ENCODE results near the gene VWA7.

VWA7 gene

DNA sequence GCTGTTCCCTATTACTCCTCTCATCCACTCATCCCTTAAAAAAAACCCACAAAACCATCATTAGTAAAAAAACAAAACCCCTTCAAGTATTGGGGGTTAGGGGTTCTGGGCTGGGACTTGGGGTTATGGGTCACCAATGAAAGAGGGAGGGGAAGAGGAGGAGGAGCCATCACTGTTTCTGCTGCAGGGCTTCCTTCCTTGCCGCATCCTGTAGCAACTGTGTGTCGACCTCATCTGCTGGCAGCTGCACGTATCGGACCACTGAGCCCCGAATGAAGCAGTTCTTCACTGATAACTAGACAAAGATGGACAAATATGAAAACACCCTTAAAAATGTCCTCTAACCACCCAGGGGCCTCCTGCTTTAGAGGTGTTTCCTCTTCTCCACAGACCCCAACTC is 20.5 kb upstream of the VWA7 start:
- TF ChIP-seq RARB (CRISPR knock-in tag; IDR thresholded peaks at IDR 0.05) (no peak), GLIS3 (CRISPR knock-in tag; IDR thresholded peaks at IDR 0.05) (no peak), ZFP30 (CRISPR knock-in tag; IDR thresholded peaks at IDR 0.05) (no peak)
- TF ChIP-seq, protein P1, sequence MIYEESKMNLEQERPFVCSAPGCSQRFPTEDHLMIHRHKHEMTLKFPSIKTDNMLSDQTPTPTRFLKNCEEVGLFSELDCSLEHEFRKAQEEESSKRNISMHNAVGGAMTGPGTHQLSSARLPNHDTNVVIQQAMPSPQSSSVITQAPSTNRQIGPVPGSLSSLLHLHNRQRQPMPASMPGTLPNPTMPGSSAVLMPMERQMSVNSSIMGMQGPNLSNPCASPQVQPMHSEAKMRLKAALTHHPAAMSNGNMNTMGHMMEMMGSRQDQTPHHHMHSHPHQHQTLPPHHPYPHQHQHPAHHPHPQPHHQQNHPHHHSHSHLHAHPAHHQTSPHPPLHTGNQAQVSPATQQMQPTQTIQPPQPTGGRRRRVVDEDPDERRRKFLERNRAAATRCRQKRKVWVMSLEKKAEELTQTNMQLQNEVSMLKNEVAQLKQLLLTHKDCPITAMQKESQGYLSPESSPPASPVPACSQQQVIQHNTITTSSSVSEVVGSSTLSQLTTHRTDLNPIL (CRISPR knock-in tag; IDR thresholded peaks at IDR 0.05; ENCODE audit: low read depth), result no peak
- ATAC-seq, result no peak

- ATAC-seq, result no peak
- no peak for TF ChIP-seq OSR1 (CRISPR knock-in tag; IDR thresholded peaks at IDR 0.05)
- no peak for TF ChIP-seq GLIS3 (CRISPR knock-in tag; IDR thresholded peaks at IDR 0.05)
- TF ChIP-seq ISL1 (CRISPR knock-in tag; IDR thresholded peaks at IDR 0.05), result no peak
- TF ChIP-seq ZFP30 (CRISPR knock-in tag; IDR thresholded peaks at IDR 0.05), result no peak
- TF ChIP-seq, protein P2, sequence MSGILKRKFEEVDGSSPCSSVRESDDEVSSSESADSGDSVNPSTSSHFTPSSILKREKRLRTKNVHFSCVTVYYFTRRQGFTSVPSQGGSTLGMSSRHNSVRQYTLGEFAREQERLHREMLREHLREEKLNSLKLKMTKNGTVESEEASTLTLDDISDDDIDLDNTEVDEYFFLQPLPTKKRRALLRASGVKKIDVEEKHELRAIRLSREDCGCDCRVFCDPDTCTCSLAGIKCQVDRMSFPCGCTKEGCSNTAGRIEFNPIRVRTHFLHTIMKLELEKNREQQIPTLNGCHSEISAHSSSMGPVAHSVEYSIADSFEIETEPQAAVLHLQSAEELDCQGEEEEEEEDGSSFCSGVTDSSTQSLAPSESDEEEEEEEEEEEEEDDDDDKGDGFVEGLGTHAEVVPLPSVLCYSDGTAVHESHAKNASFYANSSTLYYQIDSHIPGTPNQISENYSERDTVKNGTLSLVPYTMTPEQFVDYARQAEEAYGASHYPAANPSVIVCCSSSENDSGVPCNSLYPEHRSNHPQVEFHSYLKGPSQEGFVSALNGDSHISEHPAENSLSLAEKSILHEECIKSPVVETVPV (CRISPR knock-in tag; IDR thresholded peaks at IDR 0.05), result no peak
- TF ChIP-seq ZNF8 (CRISPR knock-in tag; IDR thresholded peaks at IDR 0.05), result no peak
- no peak for TF ChIP-seq ESRRG (CRISPR knock-in tag; IDR thresholded peaks at IDR 0.05)
- TF ChIP-seq, protein P3, sequence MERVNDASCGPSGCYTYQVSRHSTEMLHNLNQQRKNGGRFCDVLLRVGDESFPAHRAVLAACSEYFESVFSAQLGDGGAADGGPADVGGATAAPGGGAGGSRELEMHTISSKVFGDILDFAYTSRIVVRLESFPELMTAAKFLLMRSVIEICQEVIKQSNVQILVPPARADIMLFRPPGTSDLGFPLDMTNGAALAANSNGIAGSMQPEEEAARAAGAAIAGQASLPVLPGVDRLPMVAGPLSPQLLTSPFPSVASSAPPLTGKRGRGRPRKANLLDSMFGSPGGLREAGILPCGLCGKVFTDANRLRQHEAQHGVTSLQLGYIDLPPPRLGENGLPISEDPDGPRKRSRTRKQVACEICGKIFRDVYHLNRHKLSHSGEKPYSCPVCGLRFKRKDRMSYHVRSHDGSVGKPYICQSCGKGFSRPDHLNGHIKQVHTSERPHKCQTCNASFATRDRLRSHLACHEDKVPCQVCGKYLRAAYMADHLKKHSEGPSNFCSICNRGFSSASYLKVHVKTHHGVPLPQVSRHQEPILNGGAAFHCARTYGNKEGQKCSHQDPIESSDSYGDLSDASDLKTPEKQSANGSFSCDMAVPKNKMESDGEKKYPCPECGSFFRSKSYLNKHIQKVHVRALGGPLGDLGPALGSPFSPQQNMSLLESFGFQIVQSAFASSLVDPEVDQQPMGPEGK (CRISPR knock-in tag; IDR thresholded peaks at IDR 0.05; ENCODE audit: borderline replicate concordance), result no peak
- TF ChIP-seq ZFP3 (CRISPR knock-in tag; IDR thresholded peaks at IDR 0.05), result no peak
- no peak for TF ChIP-seq TOX (CRISPR knock-in tag; IDR thresholded peaks at IDR 0.05; ENCODE audit: borderline replicate concordance)
- TF ChIP-seq, protein P1 (CRISPR knock-in tag; IDR thresholded peaks at IDR 0.05; ENCODE audit: low read depth), result no peak
- no peak for TF ChIP-seq RARB (CRISPR knock-in tag; IDR thresholded peaks at IDR 0.05)
- TF ChIP-seq POU6F1 (CRISPR knock-in tag; IDR thresholded peaks at IDR 0.05; ENCODE audit: borderline replicate concordance, low read depth), result no peak
- TF ChIP-seq BACH2 (CRISPR knock-in tag; IDR thresholded peaks at IDR 0.05; ENCODE audit: borderline replicate concordance), result no peak
- no peak for TF ChIP-seq CSDC2 (CRISPR knock-in tag; IDR thresholded peaks at IDR 0.05)
- TF ChIP-seq TCF4 (CRISPR knock-in tag; IDR thresholded peaks at IDR 0.05; ENCODE audit: borderline replicate concordance), result no peak
- TF ChIP-seq ZC3H10 (CRISPR knock-in tag; IDR thresholded peaks at IDR 0.05), result no peak
Observed at GRCh38 chr6:31796993-31797385, 19.9 kb upstream of the VWA7 start.

DNA sequence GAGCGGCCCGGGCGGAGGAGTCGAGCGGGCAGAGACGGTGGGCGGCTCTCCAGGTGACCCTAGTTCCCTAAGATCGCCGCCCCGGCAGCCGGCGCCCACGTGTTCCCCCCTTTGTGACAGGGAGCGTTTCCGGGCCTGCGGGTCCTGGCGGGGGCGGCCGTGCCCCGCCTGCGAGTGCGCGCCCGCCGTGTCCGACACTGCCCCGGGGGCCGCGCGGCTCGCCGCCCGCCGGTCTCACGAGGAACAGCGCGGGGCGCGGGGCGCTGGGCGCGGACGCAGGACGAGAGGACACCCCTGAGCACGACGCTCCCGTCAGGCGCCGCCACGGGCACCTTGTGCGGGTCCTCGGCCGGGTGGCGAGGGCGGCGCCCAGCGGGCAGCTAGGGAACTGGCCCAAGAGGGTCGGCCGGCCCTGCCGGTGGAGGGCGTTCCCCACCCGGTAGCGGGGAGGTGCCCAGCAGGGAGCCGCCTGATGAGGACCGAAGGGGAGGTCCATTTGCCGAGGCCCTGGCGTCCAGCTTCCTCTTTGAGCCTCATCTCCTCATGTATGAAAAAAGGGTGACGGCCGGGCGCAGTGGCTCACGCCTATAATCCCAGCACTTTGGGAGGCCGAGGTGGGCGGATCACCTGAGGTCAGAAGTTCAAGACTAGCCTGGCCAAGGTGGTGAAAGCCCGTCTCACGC is 18.6 kb upstream of the VWA7 start, which contains the start of gene VARS1:
Gene VARS1 (minus strand): TSS at position 137 of the 683 bp plus-strand sequence. CDS start 535 bp downstream, outside the sequence.
- TF ChIP-seq ZFP30 (CRISPR knock-in tag; IDR thresholded peaks at IDR 0.05) (no peak), TSHZ2 (CRISPR knock-in tag; IDR thresholded peaks at IDR 0.05) (0 out of 2 replicates have a peak, but pooled peaks have one; percentile 15)
- ATAC-seq, result peak; percentile 83

Measured in SK-N-SH treated with all-trans-retinoic acid at 6 μM for 48 hours (cell line).